CD4-positive, alpha-beta T cell (primary cell): ENCODE measurements around the gene LIPJ. TPM values are rescaled to one million over a fixed set of nuclear protein-coding genes. Genes with fewer than 3 reads are reported as not detected.

Experiments
- ATAC-seq: fragments of 200-7000 bp; cut with Tn5 transposase; one replicate; pipeline ENCODE4 v1.10.0; 2022; ENCODE audit warnings: mild to moderate bottlenecking; ENCODE audit not compliant: poor library complexity
- CTCF ChIA-PET: fragments of 350-600 bp; sonication (Branson Sonifier 250); formaldehyde crosslinking; loops from one replicate; lab custom pipeline; 2021; ENCODE audit warnings: antibody characterized with exemption, inconsistent platforms; lab: Charles Lee
- POLR2A ChIA-PET: fragments of 350-600 bp; sonication (Branson Sonifier 250); formaldehyde crosslinking; loops from one replicate; lab custom pipeline; 2021; ENCODE audit warnings: antibody characterized with exemption, inconsistent platforms; lab: Charles Lee
- DNase-seq, 14 experiments: peaks; one replicate each; pipeline ENCODE4 v3.0.0-alpha.2; 2013 to 2020; ENCODE audit warnings: mixed read lengths in 2 of 14
- H3K27ac ChIP-seq, 2 donors: one replicate each; pipeline versions ENCODE4 v1.5.1 to v1.7.0; 2013; ENCODE audit warnings: low read length in 2 of 2, low read depth in 1 of 2, mild to moderate bottlenecking in 1 of 2
- H3K27me3 ChIP-seq, 2 experiments: 1 replicate in 1 of 2; 2 replicates in 1 of 2; pipeline versions ENCODE4 v1.6.1 to v1.7.0; 2013; ENCODE audit warnings: low read length in 2 of 2, control low read depth in 1 of 2, mild to moderate bottlenecking in 1 of 2, moderate library complexity in 1 of 2; ENCODE audit not compliant: insufficient read depth in 2 of 2, control insufficient read depth in 1 of 2
- H3K36me3 ChIP-seq: one replicate; pipeline ENCODE4 v1.6.1; 2013; ENCODE audit warnings: low read length, control low read depth; ENCODE audit not compliant: insufficient read depth
- H3K4me1 ChIP-seq: one replicate; pipeline ENCODE4 v1.6.1; 2013; ENCODE audit warnings: low read length, control low read depth; ENCODE audit not compliant: insufficient read depth
- H3K4me3 ChIP-seq: one replicate; pipeline ENCODE4 v1.5.1; 2013; ENCODE audit warnings: mild to moderate bottlenecking, low read length, moderate library complexity
- H3K9me3 ChIP-seq, 2 experiments: 1 replicate in 1 of 2; 2 replicates in 1 of 2; pipeline versions ENCODE4 v1.6.1 to v1.7.0; 2013; ENCODE audit warnings: low read length in 2 of 2, mild to moderate bottlenecking in 2 of 2, control low read depth in 1 of 2, moderate library complexity in 1 of 2; ENCODE audit not compliant: control insufficient read depth in 1 of 2, insufficient read depth in 1 of 2
- H3K27ac Mint-ChIP-seq: one replicate; pipeline ENCODE4 v1.8.0; 2020; ENCODE audit warnings: mixed read lengths
- H3K27me3 Mint-ChIP-seq: one replicate; pipeline ENCODE4 v1.8.0; 2021; ENCODE audit warnings: mixed read lengths
- H3K36me3 Mint-ChIP-seq: one replicate; pipeline ENCODE4 v1.8.0; 2021; ENCODE audit warnings: low read depth, mixed read lengths
- H3K4me1 Mint-ChIP-seq: one replicate; pipeline ENCODE4 v1.8.0; 2021; ENCODE audit warnings: low read depth, mixed read lengths
- H3K4me3 Mint-ChIP-seq: one replicate; pipeline ENCODE4 v1.8.0; 2020; ENCODE audit warnings: mild to moderate bottlenecking, mixed read lengths
- H3K9me3 Mint-ChIP-seq: one replicate; pipeline ENCODE4 v1.8.0; 2020; ENCODE audit warnings: mixed read lengths
- CTCF ChIP-seq: fragments of 200-600 bp; IDR thresholded peaks from one replicate; pipeline ENCODE4 v1.8.0; 2022; ENCODE audit warnings: antibody characterized with exemption, mild to moderate bottlenecking
- intact Hi-C, 2 experiments: fragments of 100-400 bp; cut with DNase I in 1 of 2; cut with micrococcal nuclease in 1 of 2; formaldehyde crosslinking; loops; one replicate each; pipeline versions ENCODE4 v1.15.1 to v1.9.0; 2023 to 2025; cut with DNase I, micrococcal nuclease
- total RNA-seq, 174 experiments: library from RNA in 2 of 174; stranded (reverse) in 2 of 174; gene quantifications; one replicate each; pipeline ENCODE4 v1.2.3 and lab custom pipeline; 2021 to 2026

The LIPJ gene
- total RNA-seq, 2 experiments from 2014 or later: not detected

GRCh38 chr10:88544140-88544870, 42.3 kb upstream of the LIPJ start:
- TF ChIP-seq CTCF: no peak
- no peak for ATAC-seq
- H3K36me3 ChIP-seq: no peaks in the 10 kb centered on the region
- no peaks in the 10 kb centered on the region for H3K4me1 ChIP-seq
- no peak overlapping the region for H3K27ac ChIP-seq
- ChIA-PET CTCF (no interaction called here), POLR2A (no interaction called here)
- H3K9me3 Mint-ChIP-seq: no peaks in the 10 kb centered on the region
- no peaks in the 10 kb centered on the region for H3K27me3 Mint-ChIP-seq
- H3K4me3 Mint-ChIP-seq: no peak overlapping the region
- no peaks in the 10 kb centered on the region for H3K9me3 ChIP-seq
- H3K36me3 Mint-ChIP-seq: no peaks in the 10 kb centered on the region
- no peak overlapping the region for H3K4me3 ChIP-seq
- intact Hi-C loops: no loop called here
- no peaks in the 10 kb centered on the region for H3K4me1 Mint-ChIP-seq
- DNase-seq: no peak
- H3K27me3 ChIP-seq: no peaks in the 10 kb centered on the region
- H3K27ac Mint-ChIP-seq: no peak overlapping the region

GRCh38 chr10:88545359-88545758, 41.2 kb upstream of the LIPJ start:
- Mint-ChIP-seq H3K9me3 (no peaks in the 10 kb centered on the region), H3K27ac (no peak overlapping the region), H3K4me3 (no peak overlapping the region), H3K27me3 (no peaks in the 10 kb centered on the region), H3K36me3 (no peaks in the 10 kb centered on the region), H3K4me1 (no peaks in the 10 kb centered on the region)
- H3K36me3 ChIP-seq: no peaks in the 10 kb centered on the region
- ATAC-seq (no peak), DNase-seq (no peak)
- no peak overlapping the region for H3K4me3 ChIP-seq
- intact Hi-C loops: no loop called here
- H3K27me3 ChIP-seq: no peaks in the 10 kb centered on the region
- no peaks in the 10 kb centered on the region for H3K9me3 ChIP-seq
- H3K27ac ChIP-seq: no peak overlapping the region
- TF ChIP-seq CTCF: no peak
- ChIA-PET POLR2A (no interaction called here), CTCF (interaction anchor here (0.6 kb wide), 1 partner anchor 158 kb away, joined by 3 read pairs; no protein-coding TSS in a partner anchor)
- no peaks in the 10 kb centered on the region for H3K4me1 ChIP-seq

- H3K4me3 Mint-ChIP-seq: no peak overlapping the region
- intact Hi-C loops: no loop called here
- ATAC-seq: no peak
Measured at GRCh38 chr10:88546497-88546896, 40.1 kb upstream of the LIPJ start.

More at GRCh38 chr10:88546497-88546896, 40.1 kb upstream of the LIPJ start:
- Histone ChIP-seq H3K9me3 (no peaks in the 10 kb centered on the region), H3K4me3 (no peak overlapping the region), H3K27ac (no peak overlapping the region), H3K4me1 (no peaks in the 10 kb centered on the region), H3K36me3 (no peaks in the 10 kb centered on the region), H3K27me3 (no peaks in the 10 kb centered on the region)
- DNase-seq: no peak
- H3K36me3 Mint-ChIP-seq: no peaks in the 10 kb centered on the region
- no peaks in the 10 kb centered on the region for H3K4me1 Mint-ChIP-seq
- no peak overlapping the region for H3K27ac Mint-ChIP-seq
- no peaks in the 10 kb centered on the region for H3K27me3 Mint-ChIP-seq
- ChIA-PET POLR2A (no interaction called here), CTCF (no interaction called here)
- no peak for TF ChIP-seq CTCF
- H3K9me3 Mint-ChIP-seq: no peaks in the 10 kb centered on the region
